Mammary epithelial cell (primary cell): ENCODE measurements around the gene SEC11C.

Experiments used
- CTCF ChIP-seq, 2 donors: IDR thresholded peaks in 1 of 2; conservative IDR thresholded peaks in 1 of 2; 2 replicates each; pipeline ENCODE4 v1.5.1; 2011 to 2012; ENCODE audit warnings: inconsistent platforms in 2 of 2, low read length in 2 of 2, mild to moderate bottlenecking in 2 of 2, control low read depth in 1 of 2, low read depth in 1 of 2; ENCODE audit not compliant: insufficient read depth in 1 of 2; ENCODE audit errors: extremely low read depth in 1 of 2
- EZH2 ChIP-seq: IDR thresholded peaks from 2 replicates; pipeline ENCODE4 v1.6.1; 2012; ENCODE audit warnings: low read length, inconsistent platforms, borderline replicate concordance

- TF ChIP-seq EZH2 (no peak), CTCF (conservative IDR thresholded peaks at IDR 0.05 in 1 of 2, IDR thresholded peaks at IDR 0.05 in 1 of 2; ENCODE audit: extremely low read depth in 1 of 2, insufficient read depth in 1 of 2, low read depth in 1 of 2, low read length in 2 of 2) (no peak)
These were observed 40.6 kb downstream of the SEC11C start for GRCh38 chr18:59180150-59180845.
